IMR-90 (cell line): ENCODE results near the gene MSLN. TPM values are rescaled to one million over a fixed set of nuclear protein-coding genes. Genes with fewer than 3 reads are reported as not detected.

ENCODE experiments used
- ATAC-seq: fragments of 200-7000 bp; cut with Tn5 transposase; 2 replicates; pipeline ENCODE4 v1.9.1; 2020; ENCODE audit warnings: low read depth, mild to moderate bottlenecking, moderate library complexity
- BruUV-seq: library from RNA; stranded (reverse); fragments of 400-500 nt; replicated peaks from 2 replicates; lab custom pipeline; 2021; lab: Mats Ljungman, UMichigan
- CTCF ChIA-PET: fragments of 300-600 bp; formaldehyde crosslinking; extraction: SDS; loops from one replicate; lab custom pipeline; 2021; ENCODE audit warnings: antibody characterized with exemption; lab: Yijun Ruan, JAX
- POLR2A ChIA-PET: fragments of 300-600 bp; sonication (Branson Sonifier 250); formaldehyde crosslinking; loops from one replicate; lab custom pipeline; 2022; ENCODE audit warnings: antibody characterized with exemption; ENCODE audit not compliant: unreplicated experiment; lab: Charles Lee
- DNase-seq: peaks from one replicate; pipeline ENCODE4 v3.0.0; 2013
- H2AFZ ChIP-seq: replicated peaks from 2 replicates; pipeline ENCODE3; 2013; ENCODE audit warnings: low read length, mild to moderate bottlenecking; ENCODE audit not compliant: poor library complexity
- H2AK5ac ChIP-seq: 2 replicates; pipeline ENCODE4 v1.6.1; 2013; ENCODE audit warnings: low read depth, low read length, inconsistent platforms
- H2AK9ac ChIP-seq: replicated peaks from 2 replicates; pipeline ENCODE3; 2013; ENCODE audit warnings: mild to moderate bottlenecking, low read depth, low read length, moderate library complexity; ENCODE audit not compliant: poor library complexity
- H2BK120ac ChIP-seq: 2 replicates; pipeline ENCODE4 v1.6.1; 2013; ENCODE audit warnings: low read depth, low read length, inconsistent platforms
- H2BK15ac ChIP-seq: 3 replicates; pipeline ENCODE4 v1.6.1; 2013; ENCODE audit warnings: low read depth, low read length, inconsistent platforms
- H2BK20ac ChIP-seq: 2 replicates; pipeline ENCODE4 v1.6.1; 2013; ENCODE audit warnings: low read depth, mild to moderate bottlenecking, inconsistent platforms, low read length, moderate library complexity
- H2BK5ac ChIP-seq: 2 replicates; pipeline ENCODE4 v1.6.1; 2013; ENCODE audit warnings: mild to moderate bottlenecking, low read depth, low read length, inconsistent platforms; ENCODE audit not compliant: poor library complexity, severe bottlenecking
- H3K14ac ChIP-seq: replicated peaks from 2 replicates; pipeline ENCODE4 v1.6.1; 2013; ENCODE audit warnings: low read depth, low read length, inconsistent platforms
- H3K18ac ChIP-seq: 2 replicates; pipeline ENCODE4 v1.6.1; 2013; ENCODE audit warnings: low read depth, low read length, control low read depth
- H3K23ac ChIP-seq: 2 replicates; pipeline ENCODE4 v1.6.1; 2013; ENCODE audit warnings: low read depth, low read length, inconsistent platforms
- H3K27ac ChIP-seq: 2 replicates; pipeline ENCODE4 v1.5.1; 2013; ENCODE audit warnings: mild to moderate bottlenecking, control low read depth, low read length; ENCODE audit not compliant: insufficient read depth
- H3K27me3 ChIP-seq: 2 replicates; pipeline ENCODE4 v1.6.1; 2013; ENCODE audit warnings: low read length; ENCODE audit not compliant: control insufficient read depth, insufficient read depth
- H3K36me3 ChIP-seq: 2 replicates; pipeline ENCODE4 v1.6.1; 2013; ENCODE audit warnings: low read length, mixed read lengths; ENCODE audit not compliant: control insufficient read depth, insufficient read depth
- H3K4ac ChIP-seq: 2 replicates; pipeline ENCODE4 v1.6.1; 2013; ENCODE audit warnings: low read depth, low read length, inconsistent platforms
- H3K4me1 ChIP-seq: 2 replicates; pipeline ENCODE4 v1.6.1; 2013; ENCODE audit warnings: low read length, mixed read lengths; ENCODE audit not compliant: control insufficient read depth, insufficient read depth
- H3K4me2 ChIP-seq: 2 replicates; pipeline ENCODE4 v1.6.1; 2013; ENCODE audit warnings: low read depth, mild to moderate bottlenecking, control low read depth, low read length, moderate library complexity
- H3K4me3 ChIP-seq: 2 replicates; pipeline ENCODE4 v1.5.1; 2013; ENCODE audit warnings: low read depth, mild to moderate bottlenecking, control low read depth, low read length, moderate library complexity; ENCODE audit not compliant: insufficient read depth
- H3K56ac ChIP-seq: 2 replicates; pipeline ENCODE4 v1.6.1; 2013; ENCODE audit warnings: low read length, inconsistent platforms; ENCODE audit not compliant: insufficient read depth; ENCODE audit errors: extremely low read depth
- H3K79me1 ChIP-seq, 2 experiments: 2 replicates each; pipeline ENCODE4 v1.6.1; 2013; ENCODE audit warnings: low read length in 2 of 2, inconsistent platforms in 1 of 2, low read depth in 1 of 2
- H3K9ac ChIP-seq: 2 replicates; pipeline ENCODE4 v1.6.1; 2013; ENCODE audit warnings: low read depth, low read length, control low read depth
- H3K9me1 ChIP-seq: 2 replicates; pipeline ENCODE4 v1.6.1; 2013; ENCODE audit warnings: low read length, inconsistent platforms; ENCODE audit not compliant: insufficient read depth
- H3K9me3 ChIP-seq: 2 replicates; pipeline ENCODE4 v1.6.1; 2013; ENCODE audit warnings: low read length; ENCODE audit not compliant: control insufficient read depth, insufficient read depth
- H4K20me1 ChIP-seq: 2 replicates; pipeline ENCODE4 v1.6.1; 2013; ENCODE audit warnings: low read length, inconsistent platforms; ENCODE audit not compliant: insufficient read depth
- H4K5ac ChIP-seq: 2 replicates; pipeline ENCODE4 v1.6.1; 2013; ENCODE audit warnings: mild to moderate bottlenecking, low read depth, low read length, control low read depth
- H4K8ac ChIP-seq, 2 experiments: 2 replicates each; pipeline ENCODE4 v1.6.1; 2013; ENCODE audit warnings: low read depth in 2 of 2, low read length in 2 of 2, control low read depth in 1 of 2, inconsistent platforms in 1 of 2
- H4K91ac ChIP-seq: 2 replicates; pipeline ENCODE4 v1.6.1; 2013; ENCODE audit warnings: low read depth, low read length, inconsistent platforms; ENCODE audit not compliant: insufficient read depth
- WGBS, 2 experiments: methylation state at CpG; one replicate each; pipeline versions ENCODE4 v1.1.5 to v1.1.7; 2013; ENCODE audit warnings: missing lambda C conversion rate in 2 of 2; ENCODE audit not compliant: insufficient read length in 1 of 2; ENCODE audit errors: extremely low coverage in 2 of 2; 5-methylcytosine and 5-hydroxymethylcytosine counted together
- dilution Hi-C: fragments of 300-500 bp; cut with HindIII; formaldehyde crosslinking; loops from one replicate; pipeline ENCODE4 v1.14.3; 2018; ENCODE audit warnings: low sequenced_read_pairs; ENCODE audit not compliant: unreplicated experiment
- in situ Hi-C: fragments of 300-500 bp; cut with MboI; formaldehyde crosslinking; loops from 3 replicates; pipeline ENCODE4 v1.14.3; 2019; ENCODE audit warnings: low sequenced_read_pairs, inconsistent platforms, mixed read lengths
- intact Hi-C: fragments of 100-400 bp; cut with micrococcal nuclease; formaldehyde crosslinking; loops from 2 replicates; pipeline ENCODE4 v1.10.0; 2022
- polyA plus RNA-seq, 3 experiments: library from polyadenylated mRNA; depleted of rRNA; stranded (reverse); fragments of >200 nt; gene quantifications; 2 replicates each; pipeline ENCODE4 v1.2.3, GENCODE V29; 2012; ENCODE audit warnings: low replicate concordance in 1 of 3
- total RNA-seq: library from RNA; depleted of rRNA; stranded (reverse); fragments of >200 nt; gene quantifications from 2 replicates; pipeline ENCODE4 v1.2.3, GENCODE V29; 2012
- TF ChIP-seq, protein P1 (sequence below): conservative IDR thresholded peaks from 2 replicates; pipeline ENCODE4 v1.5.1; 2012; ENCODE audit warnings: mild to moderate bottlenecking, low read depth, low read length, improper control_type of control experiment

Gene MSLN
- total and polyA plus RNA-seq, 2 of the 4 experiments (the other 2 are of a cell fraction) = 0.14 TPM; not detected in 1

GRCh38 chr16:792221-792995, 31.9 kb downstream of the MSLN start:
- Histone ChIP-seq H2BK15ac (no peak overlapping the region), H2AFZ (no peak overlapping the region), H2BK20ac (no peak overlapping the region), H2AK9ac (no peak overlapping the region), H4K5ac (no peak overlapping the region), H3K27ac (no peak overlapping the region), H4K91ac (no peak overlapping the region), H3K18ac (no peak overlapping the region), H3K14ac (no peak overlapping the region), H2BK120ac (no peak overlapping the region), H3K4me2 (no peak overlapping the region), H3K9ac (no peak overlapping the region), H3K4me1 (peaks cover 7% of the 10 kb centered on the region; the same call in 1 of the 2 replicates), H2BK5ac (no peak overlapping the region), H3K9me1 (no peaks in the 10 kb centered on the region), H4K8ac (no peak overlapping the region), H3K56ac (no peak overlapping the region), H2AK5ac (no peak overlapping the region), H3K4me3 (no peak overlapping the region), H3K23ac (no peak overlapping the region), H3K27me3 (no peaks in the 10 kb centered on the region), H3K4ac (no peak overlapping the region), H3K9me3 (no peaks in the 10 kb centered on the region), H3K36me3 (peaks cover 8% of the 10 kb centered on the region), H4K20me1 (peaks cover 10% of the 10 kb centered on the region), H3K79me1 (peaks cover 4 to 16% of the 10 kb centered on the region in 2 experiments; a peak in 2 of 4 replicates)
- CTCF ChIA-PET = no interaction called here
- in situ Hi-C loops = no loop called here
- ATAC-seq (no peak), DNase-seq (no peak)
- POLR2A ChIA-PET = no interaction called here
- BruUV-seq = no TSS peak
- TF ChIP-seq, protein P1, sequence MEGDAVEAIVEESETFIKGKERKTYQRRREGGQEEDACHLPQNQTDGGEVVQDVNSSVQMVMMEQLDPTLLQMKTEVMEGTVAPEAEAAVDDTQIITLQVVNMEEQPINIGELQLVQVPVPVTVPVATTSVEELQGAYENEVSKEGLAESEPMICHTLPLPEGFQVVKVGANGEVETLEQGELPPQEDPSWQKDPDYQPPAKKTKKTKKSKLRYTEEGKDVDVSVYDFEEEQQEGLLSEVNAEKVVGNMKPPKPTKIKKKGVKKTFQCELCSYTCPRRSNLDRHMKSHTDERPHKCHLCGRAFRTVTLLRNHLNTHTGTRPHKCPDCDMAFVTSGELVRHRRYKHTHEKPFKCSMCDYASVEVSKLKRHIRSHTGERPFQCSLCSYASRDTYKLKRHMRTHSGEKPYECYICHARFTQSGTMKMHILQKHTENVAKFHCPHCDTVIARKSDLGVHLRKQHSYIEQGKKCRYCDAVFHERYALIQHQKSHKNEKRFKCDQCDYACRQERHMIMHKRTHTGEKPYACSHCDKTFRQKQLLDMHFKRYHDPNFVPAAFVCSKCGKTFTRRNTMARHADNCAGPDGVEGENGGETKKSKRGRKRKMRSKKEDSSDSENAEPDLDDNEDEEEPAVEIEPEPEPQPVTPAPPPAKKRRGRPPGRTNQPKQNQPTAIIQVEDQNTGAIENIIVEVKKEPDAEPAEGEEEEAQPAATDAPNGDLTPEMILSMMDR = no peak
- dilution Hi-C loops = no loop called here
- WGBS, 2 experiments = 97% methylated on average over 26 of the region's 46 CpGs; no CpG with 5 or more reads in 1 of the 2 experiments
- intact Hi-C loops = no loop called here
